ENCODE data around the gene CSF1. TPM values are rescaled to one million over a fixed set of nuclear protein-coding genes. Genes with fewer than 3 reads are reported as not detected.

CSF1 gene
- total RNA-seq, 1 donor from 2014 or later = 13.9 TPM

- H3K27me3 ChIP-seq (ENCODE audit: low read depth) = no peaks in the 10 kb centered on the region
- H3K27ac ChIP-seq (replicated peaks) = peak overlapping the region; percentile 16
- H3K4me1 ChIP-seq = peaks cover 43% of the 10 kb centered on the region
- H3K4me3 ChIP-seq = no peak overlapping the region
- no peak for TF ChIP-seq CTCF (IDR thresholded peaks at IDR 0.05; ENCODE audit: borderline replicate concordance)
- peaks cover 13% of the 10 kb centered on the region for H3K36me3 ChIP-seq
- intact Hi-C loops (cut with micrococcal nuclease) = no loop called here
- no peak for DNase-seq
- H3K9me3 ChIP-seq (replicated peaks) = peaks cover 23% of the 10 kb centered on the region
Observed at GRCh38 chr1:109933856-109934711, 23.4 kb downstream of the CSF1 start.

GRCh38 chr1:109935451-109935900, 24.8 kb downstream of the CSF1 start:
- H3K27me3 ChIP-seq (ENCODE audit: low read depth) = no peaks in the 10 kb centered on the region
- H3K27ac ChIP-seq (replicated peaks) = no peak overlapping the region
- no peak for TF ChIP-seq CTCF (IDR thresholded peaks at IDR 0.05; ENCODE audit: borderline replicate concordance)
- intact Hi-C loops (cut with micrococcal nuclease) = no loop called here
- peaks cover 23% of the 10 kb centered on the region for H3K9me3 ChIP-seq (replicated peaks)
- H3K4me1 ChIP-seq = peaks cover 29% of the 10 kb centered on the region
- DNase-seq = no peak
- H3K36me3 ChIP-seq = no peaks in the 10 kb centered on the region
- H3K4me3 ChIP-seq = no peak overlapping the region

GRCh38 chr1:109937738-109938137, 27.1 kb downstream of the CSF1 start:
- H3K27me3 ChIP-seq (ENCODE audit: low read depth) = no peaks in the 10 kb centered on the region
- DNase-seq = no peak
- no peaks in the 10 kb centered on the region for H3K36me3 ChIP-seq
- peaks cover 23% of the 10 kb centered on the region for H3K9me3 ChIP-seq (replicated peaks)
- intact Hi-C loops (cut with micrococcal nuclease) = no loop called here
- H3K27ac ChIP-seq (replicated peaks) = no peak overlapping the region
- H3K4me1 ChIP-seq = peaks cover 15% of the 10 kb centered on the region
- no peak for TF ChIP-seq CTCF (IDR thresholded peaks at IDR 0.05; ENCODE audit: borderline replicate concordance)
- no peak overlapping the region for H3K4me3 ChIP-seq

GRCh38 chr1:109938556-109938955, 27.9 kb downstream of the CSF1 start:
- no peak for DNase-seq
- TF ChIP-seq CTCF (IDR thresholded peaks at IDR 0.05; ENCODE audit: borderline replicate concordance) = no peak
- Histone ChIP-seq H3K27ac (replicated peaks) (no peak overlapping the region), H3K4me1 (peaks cover 14% of the 10 kb centered on the region), H3K4me3 (no peak overlapping the region), H3K9me3 (replicated peaks) (peaks cover 23% of the 10 kb centered on the region), H3K27me3 (ENCODE audit: low read depth) (no peaks in the 10 kb centered on the region), H3K36me3 (no peaks in the 10 kb centered on the region)
- intact Hi-C loops (cut with micrococcal nuclease) = no loop called here

- no peaks in the 10 kb centered on the region for H3K36me3 ChIP-seq
- no peak overlapping the region for H3K27ac ChIP-seq (replicated peaks)
- peaks cover under 1% of the 10 kb centered on the region for H3K4me1 ChIP-seq
- no peak for TF ChIP-seq CTCF (IDR thresholded peaks at IDR 0.05; ENCODE audit: borderline replicate concordance)
- intact Hi-C loops (cut with micrococcal nuclease) = no loop called here
- H3K27me3 ChIP-seq (ENCODE audit: low read depth) = no peaks in the 10 kb centered on the region
- no peak overlapping the region for H3K4me3 ChIP-seq
- DNase-seq = no peak
- peaks cover 12% of the 10 kb centered on the region for H3K9me3 ChIP-seq (replicated peaks)
Observed at GRCh38 chr1:109942434-109942833, 31.8 kb downstream of the CSF1 start.
